ENCODE data around the gene NYAP2.

NYAP2 gene

DNA sequence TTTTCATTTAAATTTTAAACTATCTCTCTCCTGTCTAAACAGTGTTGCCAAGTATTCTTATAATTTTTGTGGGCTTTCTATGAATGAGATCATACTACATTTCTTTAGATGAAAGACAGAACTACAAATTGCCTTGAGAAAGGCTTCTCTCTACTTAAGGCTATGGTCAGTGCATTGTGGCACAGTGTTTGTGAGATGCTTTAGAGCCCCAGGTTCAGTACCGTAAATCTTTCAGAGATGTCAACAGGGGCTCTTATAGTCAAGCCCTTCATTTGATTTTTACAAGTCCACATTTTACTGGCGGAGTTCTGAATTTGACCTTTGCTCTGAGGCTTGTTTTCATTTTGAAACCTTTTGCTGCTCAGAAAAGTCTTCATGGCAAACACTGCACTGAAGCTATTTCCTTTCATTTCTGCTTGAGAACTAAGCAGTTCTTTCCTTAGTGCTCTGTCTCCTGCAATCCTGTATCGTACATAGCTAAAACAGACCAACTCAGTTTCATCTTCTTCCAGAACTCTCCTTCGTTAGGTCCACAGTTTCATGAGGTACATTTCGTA lies 175.2 kb downstream of the NYAP2 start:
- no peaks in the 10 kb centered on the region for H3K79me1 ChIP-seq (ENCODE audit: low read depth, low read length)
- H2BK12ac ChIP-seq (ENCODE audit: low read length): no peak overlapping the region
- no peaks in the 10 kb centered on the region for H3K36me3 ChIP-seq (replicated peaks in 1 of 2; ENCODE audit: control insufficient read depth in 2 of 2, insufficient read depth in 2 of 2, low read length in 2 of 2)
- no peak overlapping the region for H4K8ac ChIP-seq (ENCODE audit: low read depth, low read length)
- no peak overlapping the region for H3K27ac ChIP-seq (replicated peaks; ENCODE audit: low read length)
- H3K9me3 ChIP-seq (replicated peaks in 1 of 2; ENCODE audit: control insufficient read depth in 2 of 2, insufficient read depth in 1 of 2, low read depth in 1 of 2, low read length in 2 of 2): peaks cover 0 to 1% of the 10 kb centered on the region in 2 donors
- no peak overlapping the region for H4K91ac ChIP-seq (ENCODE audit: low read depth, low read length, poor library complexity)
- no peaks in the 10 kb centered on the region for H3K27me3 ChIP-seq (ENCODE audit: control insufficient read depth in 3 of 3, insufficient read depth in 3 of 3, low read depth in 1 of 3, low read length in 3 of 3)
- H2AFZ ChIP-seq (ENCODE audit: low read length): no peak overlapping the region
- no peak overlapping the region for H3K4ac ChIP-seq (ENCODE audit: low read length)
- no peak overlapping the region for H3K4me2 ChIP-seq (ENCODE audit: insufficient read depth, low read length, poor library complexity, severe bottlenecking)
- no peak overlapping the region for H2BK15ac ChIP-seq (ENCODE audit: low read length)
- H2BK120ac ChIP-seq (ENCODE audit: low read depth, low read length): no peak overlapping the region
- no CpG with 5 or more reads among the region's 5 CpGs for WGBS, 2 donors (ENCODE audit: extremely low coverage in 2 of 2, insufficient read length in 2 of 2, insufficient replicate concordance in 1 of 2)
- no peak overlapping the region for H3K23ac ChIP-seq (ENCODE audit: low read depth, low read length, poor library complexity)
- no peak overlapping the region for H3K9ac ChIP-seq (ENCODE audit: low read depth, low read length, poor library complexity)
- H3K18ac ChIP-seq (ENCODE audit: low read length): no peak overlapping the region
- H3K4me3 ChIP-seq (ENCODE audit: low read length in 2 of 2): no peak overlapping the region
- no peak overlapping the region for H3K14ac ChIP-seq (ENCODE audit: low read length)
- no peak overlapping the region for H2BK5ac ChIP-seq (ENCODE audit: low read length)
- no peaks in the 10 kb centered on the region for H3K4me1 ChIP-seq (ENCODE audit: control insufficient read depth in 2 of 2, insufficient read depth in 1 of 2, low read depth in 1 of 2, low read length in 2 of 2)
- H2AK5ac ChIP-seq (ENCODE audit: low read depth, low read length): no peak overlapping the region
- no peak for DNase-seq (ENCODE audit: low spot score)

GRCh38 chr2:225581135-225581534 lies 181.6 kb downstream of the NYAP2 start:
- Histone ChIP-seq H2BK5ac (ENCODE audit: low read length) (no peak overlapping the region), H3K4me2 (ENCODE audit: insufficient read depth, low read length, poor library complexity, severe bottlenecking) (no peak overlapping the region), H3K9me3 (replicated peaks in 1 of 2; ENCODE audit: control insufficient read depth in 2 of 2, insufficient read depth in 1 of 2, low read depth in 1 of 2, low read length in 2 of 2) (no peaks in the 10 kb centered on the region), H3K14ac (ENCODE audit: low read length) (no peak overlapping the region), H2AK5ac (ENCODE audit: low read depth, low read length) (no peak overlapping the region), H3K4me3 (ENCODE audit: low read length in 2 of 2) (no peak overlapping the region), H2BK12ac (ENCODE audit: low read length) (no peak overlapping the region), H4K8ac (ENCODE audit: low read depth, low read length) (no peak overlapping the region), H2BK120ac (ENCODE audit: low read depth, low read length) (no peak overlapping the region), H4K91ac (ENCODE audit: low read depth, low read length, poor library complexity) (no peak overlapping the region), H3K79me1 (ENCODE audit: low read depth, low read length) (no peaks in the 10 kb centered on the region), H2BK15ac (ENCODE audit: low read length) (no peak overlapping the region), H3K23ac (ENCODE audit: low read depth, low read length, poor library complexity) (no peak overlapping the region), H3K18ac (ENCODE audit: low read length) (no peak overlapping the region), H3K27ac (replicated peaks; ENCODE audit: low read length) (no peak overlapping the region), H2AFZ (ENCODE audit: low read length) (no peak overlapping the region), H3K4ac (ENCODE audit: low read length) (no peak overlapping the region), H3K9ac (ENCODE audit: low read depth, low read length, poor library complexity) (no peak overlapping the region), H3K4me1 (ENCODE audit: control insufficient read depth in 2 of 2, insufficient read depth in 1 of 2, low read depth in 1 of 2, low read length in 2 of 2) (no peaks in the 10 kb centered on the region), H3K27me3 (ENCODE audit: control insufficient read depth in 3 of 3, insufficient read depth in 3 of 3, low read depth in 1 of 3, low read length in 3 of 3) (no peaks in the 10 kb centered on the region), H3K36me3 (replicated peaks in 1 of 2; ENCODE audit: control insufficient read depth in 2 of 2, insufficient read depth in 2 of 2, low read length in 2 of 2) (no peaks in the 10 kb centered on the region)
- DNase-seq (ENCODE audit: low spot score): no peak

DNA sequence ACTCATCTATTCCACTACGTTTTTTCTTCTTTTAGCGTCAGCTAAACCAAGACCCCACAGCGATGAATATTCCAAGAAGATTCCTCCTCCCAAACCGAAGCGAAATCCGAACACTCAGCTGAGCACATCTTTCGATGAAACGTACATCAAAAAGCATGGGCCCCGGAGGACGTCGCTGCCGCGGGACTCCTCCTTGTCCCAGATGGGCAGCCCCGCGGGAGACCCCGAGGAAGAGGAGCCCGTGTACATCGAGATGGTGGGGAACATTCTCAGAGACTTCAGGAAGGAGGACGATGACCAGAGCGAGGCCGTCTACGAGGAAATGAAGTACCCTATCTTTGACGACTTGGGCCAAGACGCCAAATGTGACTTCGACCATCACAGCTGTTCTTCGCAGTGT lies 182.4 kb downstream of the NYAP2 start:
- Histone ChIP-seq H2AK5ac (ENCODE audit: low read depth, low read length) (no peak overlapping the region), H3K18ac (ENCODE audit: low read length) (peak overlapping the region; percentile 48), H3K27ac (replicated peaks; ENCODE audit: low read length) (no peak overlapping the region), H3K4me1 (ENCODE audit: control insufficient read depth in 2 of 2, insufficient read depth in 1 of 2, low read depth in 1 of 2, low read length in 2 of 2) (no peaks in the 10 kb centered on the region), H2BK120ac (ENCODE audit: low read depth, low read length) (no peak overlapping the region), H3K79me1 (ENCODE audit: low read depth, low read length) (no peaks in the 10 kb centered on the region), H3K4ac (ENCODE audit: low read length) (no peak overlapping the region), H3K27me3 (ENCODE audit: control insufficient read depth in 3 of 3, insufficient read depth in 3 of 3, low read depth in 1 of 3, low read length in 3 of 3) (no peaks in the 10 kb centered on the region), H4K8ac (ENCODE audit: low read depth, low read length) (no peak overlapping the region), H3K4me2 (ENCODE audit: insufficient read depth, low read length, poor library complexity, severe bottlenecking) (no peak overlapping the region), H3K9ac (ENCODE audit: low read depth, low read length, poor library complexity) (no peak overlapping the region), H3K36me3 (replicated peaks in 1 of 2; ENCODE audit: control insufficient read depth in 2 of 2, insufficient read depth in 2 of 2, low read length in 2 of 2) (no peaks in the 10 kb centered on the region), H2BK15ac (ENCODE audit: low read length) (no peak overlapping the region), H2AFZ (ENCODE audit: low read length) (no peak overlapping the region), H3K9me3 (replicated peaks in 1 of 2; ENCODE audit: control insufficient read depth in 2 of 2, insufficient read depth in 1 of 2, low read depth in 1 of 2, low read length in 2 of 2) (no peaks in the 10 kb centered on the region), H4K91ac (ENCODE audit: low read depth, low read length, poor library complexity) (no peak overlapping the region), H3K23ac (ENCODE audit: low read depth, low read length, poor library complexity) (no peak overlapping the region), H2BK5ac (ENCODE audit: low read length) (no peak overlapping the region), H3K14ac (ENCODE audit: low read length) (no peak overlapping the region), H3K4me3 (ENCODE audit: low read length in 2 of 2) (no peak overlapping the region), H2BK12ac (ENCODE audit: low read length) (no peak overlapping the region)
- WGBS, 2 donors (ENCODE audit: extremely low coverage in 2 of 2, insufficient read length in 2 of 2, insufficient replicate concordance in 1 of 2): 100% methylated on average over 1 of the region's 26 CpGs; no CpG with 5 or more reads in 1 of the 2 donors
- DNase-seq (ENCODE audit: low spot score): no peak

DNA sequence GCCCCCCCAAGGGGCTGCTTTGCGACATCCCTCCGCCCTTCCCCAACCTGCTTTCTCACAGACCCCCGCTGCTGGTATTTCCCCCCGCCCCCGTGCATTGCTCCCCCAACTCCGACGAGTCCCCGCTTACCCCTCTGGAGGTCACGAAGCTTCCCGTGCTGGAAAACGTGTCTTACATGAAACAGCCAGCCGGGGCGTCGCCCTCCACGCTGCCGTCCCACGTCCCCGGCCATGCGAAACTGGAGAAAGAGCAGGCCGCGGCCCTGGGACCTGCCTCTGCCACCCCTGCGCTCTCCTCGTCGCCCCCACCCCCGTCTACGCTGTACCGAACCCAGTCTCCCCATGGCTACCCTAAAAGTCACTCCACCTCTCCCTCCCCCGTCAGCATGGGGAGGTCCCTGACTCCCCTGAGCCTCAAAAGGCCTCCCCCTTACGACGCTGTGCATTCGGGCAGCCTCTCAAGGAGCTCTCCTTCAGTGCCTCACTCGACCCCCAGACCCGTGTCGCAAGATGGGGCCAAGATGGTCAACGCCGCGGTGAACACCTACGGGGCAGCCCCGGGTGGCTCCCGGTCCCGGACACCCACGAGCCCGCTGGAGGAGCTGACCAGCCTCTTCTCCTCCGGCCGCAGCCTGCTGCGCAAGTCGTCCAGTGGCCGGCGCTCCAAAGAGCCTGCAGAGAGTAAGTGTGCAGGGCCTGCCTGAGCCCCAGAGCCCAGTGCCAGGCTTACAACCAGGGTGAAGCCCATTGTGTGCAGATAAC lies 183.0 kb downstream of the NYAP2 start:
- Histone ChIP-seq H2BK5ac (ENCODE audit: low read length) (peak overlapping the region; percentile 39), H3K36me3 (replicated peaks in 1 of 2; ENCODE audit: control insufficient read depth in 2 of 2, insufficient read depth in 2 of 2, low read length in 2 of 2) (no peaks in the 10 kb centered on the region), H2AFZ (ENCODE audit: low read length) (no peak overlapping the region), H2BK15ac (ENCODE audit: low read length) (peak overlapping the region; percentile 49), H2BK120ac (ENCODE audit: low read depth, low read length) (no peak overlapping the region), H3K23ac (ENCODE audit: low read depth, low read length, poor library complexity) (peak overlapping the region; percentile 25), H3K4me3 (ENCODE audit: low read length in 2 of 2) (no peak overlapping the region), H3K79me1 (ENCODE audit: low read depth, low read length) (no peaks in the 10 kb centered on the region), H3K4me1 (ENCODE audit: control insufficient read depth in 2 of 2, insufficient read depth in 1 of 2, low read depth in 1 of 2, low read length in 2 of 2) (no peaks in the 10 kb centered on the region), H3K27ac (replicated peaks; ENCODE audit: low read length) (no peak overlapping the region), H3K4me2 (ENCODE audit: insufficient read depth, low read length, poor library complexity, severe bottlenecking) (no peak overlapping the region), H2AK5ac (ENCODE audit: low read depth, low read length) (peak overlapping the region; percentile 56), H3K18ac (ENCODE audit: low read length) (peak overlapping the region; percentile 57), H3K9me3 (replicated peaks in 1 of 2; ENCODE audit: control insufficient read depth in 2 of 2, insufficient read depth in 1 of 2, low read depth in 1 of 2, low read length in 2 of 2) (no peaks in the 10 kb centered on the region), H2BK12ac (ENCODE audit: low read length) (no peak overlapping the region), H3K9ac (ENCODE audit: low read depth, low read length, poor library complexity) (no peak overlapping the region), H3K27me3 (ENCODE audit: control insufficient read depth in 3 of 3, insufficient read depth in 3 of 3, low read depth in 1 of 3, low read length in 3 of 3) (no peaks in the 10 kb centered on the region), H4K91ac (ENCODE audit: low read depth, low read length, poor library complexity) (no peak overlapping the region), H4K8ac (ENCODE audit: low read depth, low read length) (no peak overlapping the region), H3K14ac (ENCODE audit: low read length) (no peak overlapping the region), H3K4ac (ENCODE audit: low read length) (no peak overlapping the region)
- DNase-seq (ENCODE audit: low spot score): no peak
- no CpG with 5 or more reads among the region's 49 CpGs for WGBS, 2 donors (ENCODE audit: extremely low coverage in 2 of 2, insufficient read length in 2 of 2, insufficient replicate concordance in 1 of 2)
